H9 (cell line): ENCODE data around the gene CX3CR1. TPM values are rescaled to one million over a fixed set of nuclear protein-coding genes. Genes with fewer than 3 reads are reported as not detected.

Experiments used
- DNase-seq: peaks from one replicate; pipeline ENCODE4 v3.0.0-alpha.2; 2017
- H2AFZ ChIP-seq: one replicate; pipeline ENCODE4 v1.6.1; 2013; ENCODE audit warnings: mild to moderate bottlenecking, low read length, control low read depth, moderate library complexity
- H2AK5ac ChIP-seq: 2 replicates; pipeline ENCODE4 v1.6.1; 2013; ENCODE audit warnings: low read length, control low read depth, mixed read lengths; ENCODE audit not compliant: insufficient read length
- H2BK120ac ChIP-seq: one replicate; pipeline ENCODE4 v1.6.1; 2013; ENCODE audit warnings: low read depth, mild to moderate bottlenecking, low read length, control low read depth, inconsistent platforms; ENCODE audit not compliant: poor library complexity, severe bottlenecking
- H2BK12ac ChIP-seq: 2 replicates; pipeline ENCODE4 v1.6.1; 2013; ENCODE audit warnings: low read length, control low read depth, mixed read lengths, low read depth; ENCODE audit not compliant: insufficient read length
- H2BK15ac ChIP-seq: 2 replicates; pipeline ENCODE4 v1.6.1; 2013; ENCODE audit warnings: low read depth, low read length, control low read depth
- H2BK20ac ChIP-seq: one replicate; pipeline ENCODE4 v1.6.1; 2013; ENCODE audit warnings: low read depth, mild to moderate bottlenecking, low read length, control low read depth, inconsistent platforms; ENCODE audit not compliant: poor library complexity, severe bottlenecking
- H2BK5ac ChIP-seq: 2 replicates; pipeline ENCODE4 v1.6.1; 2013; ENCODE audit warnings: low read length, control low read depth, mixed read lengths; ENCODE audit not compliant: insufficient read length
- H3K14ac ChIP-seq: 2 replicates; pipeline ENCODE4 v1.6.1; 2013; ENCODE audit warnings: low read length, control low read depth; ENCODE audit not compliant: insufficient read depth
- H3K18ac ChIP-seq: 2 replicates; pipeline ENCODE4 v1.6.1; 2013; ENCODE audit warnings: low read depth, mild to moderate bottlenecking, mixed read lengths, low read length, control low read depth; ENCODE audit not compliant: insufficient read length
- H3K23ac ChIP-seq: 2 replicates; pipeline ENCODE4 v1.6.1; 2013; ENCODE audit warnings: low read length, control low read depth, mixed read lengths, low read depth; ENCODE audit not compliant: insufficient read length
- H3K23me2 ChIP-seq: 2 replicates; pipeline ENCODE4 v1.6.1; 2013; ENCODE audit warnings: low read depth, mild to moderate bottlenecking, mixed read lengths, low read length, control low read depth; ENCODE audit not compliant: insufficient read length, poor library complexity, severe bottlenecking
- H3K27ac ChIP-seq: 2 replicates; pipeline ENCODE4 v1.5.1; 2013; ENCODE audit warnings: low read length, control low read depth, mixed read lengths, low read depth; ENCODE audit not compliant: insufficient read length
- H3K27me3 ChIP-seq: 2 replicates; pipeline ENCODE4 v1.6.1; 2013; ENCODE audit warnings: low read length, control low read depth, inconsistent platforms; ENCODE audit not compliant: insufficient read depth
- H3K4ac ChIP-seq: 2 replicates; pipeline ENCODE4 v1.6.1; 2013; ENCODE audit warnings: low read depth, mild to moderate bottlenecking, control low read depth, inconsistent platforms, low read length, moderate library complexity
- H3K4me1 ChIP-seq: 2 replicates; pipeline ENCODE4 v1.6.1; 2013; ENCODE audit warnings: low read length, control low read depth, inconsistent platforms; ENCODE audit not compliant: insufficient read depth
- H3K4me2 ChIP-seq: 2 replicates; pipeline ENCODE4 v1.6.1; 2013; ENCODE audit warnings: low read length, control low read depth, mixed read lengths; ENCODE audit not compliant: insufficient read length, insufficient read depth
- H3K56ac ChIP-seq: 2 replicates; pipeline ENCODE4 v1.6.1; 2013; ENCODE audit warnings: low read depth, mild to moderate bottlenecking, mixed read lengths, low read length, control low read depth; ENCODE audit not compliant: insufficient read length
- H3K79me1 ChIP-seq: 2 replicates; pipeline ENCODE4 v1.6.1; 2013; ENCODE audit warnings: low read depth, mild to moderate bottlenecking, moderate library complexity, low read length, control low read depth, inconsistent platforms; ENCODE audit not compliant: insufficient read depth, poor library complexity, severe bottlenecking
- H3K79me2 ChIP-seq: 2 replicates; pipeline ENCODE4 v1.6.1; 2013; ENCODE audit warnings: low read length, control low read depth, inconsistent platforms; ENCODE audit not compliant: insufficient read depth
- H3K9ac ChIP-seq: 2 replicates; pipeline ENCODE4 v1.6.1; 2013; ENCODE audit warnings: low read length, control low read depth, mixed read lengths; ENCODE audit not compliant: insufficient read length; ENCODE audit errors: extremely low read depth
- H3K9me3 ChIP-seq: one replicate; pipeline ENCODE4 v1.6.1; 2013; ENCODE audit warnings: low read depth, low read length, inconsistent platforms; ENCODE audit not compliant: control insufficient read depth
- H3T11ph ChIP-seq: one replicate; pipeline ENCODE4 v1.6.1; 2013; ENCODE audit warnings: mild to moderate bottlenecking, low read length, control low read depth, inconsistent platforms
- H4K20me1 ChIP-seq: one replicate; pipeline ENCODE4 v1.6.1; 2013; ENCODE audit not compliant: control insufficient read depth, insufficient read length, insufficient read depth
- H4K5ac ChIP-seq: 2 replicates; pipeline ENCODE4 v1.6.1; 2013; ENCODE audit warnings: low read depth, mild to moderate bottlenecking, mixed read lengths, low read length, control low read depth; ENCODE audit not compliant: insufficient read length
- H4K8ac ChIP-seq: replicated peaks from 2 replicates; pipeline ENCODE4 v1.6.1; 2013; ENCODE audit warnings: low read length, control low read depth, mixed read lengths, low read depth; ENCODE audit not compliant: insufficient read length
- H4K91ac ChIP-seq: 2 replicates; pipeline ENCODE4 v1.6.1; 2013; ENCODE audit warnings: low read depth, mild to moderate bottlenecking, moderate library complexity, mixed read lengths, low read length, control low read depth; ENCODE audit not compliant: insufficient read length
- H3K27ac Mint-ChIP-seq, 3 experiments: 2 replicates in 2 of 3; 3 replicates in 1 of 3; pipeline ENCODE4 v1.8.0; 2020 to 2021; ENCODE audit warnings: mixed read lengths in 3 of 3, mild to moderate bottlenecking in 1 of 3, moderate library complexity in 1 of 3
- H3K27me3 Mint-ChIP-seq: 2 replicates; pipeline ENCODE4 v1.8.0; 2021; ENCODE audit warnings: low read depth, mild to moderate bottlenecking, moderate library complexity, mixed read lengths
- H3K36me3 Mint-ChIP-seq, 3 experiments: 2 replicates in 2 of 3; 3 replicates in 1 of 3; pipeline ENCODE4 v1.8.0; 2020 to 2021; ENCODE audit warnings: low read depth in 3 of 3, mixed read lengths in 3 of 3; ENCODE audit not compliant: insufficient read depth in 1 of 3
- H3K4me1 Mint-ChIP-seq, 2 experiments: 2 replicates each; pipeline ENCODE4 v1.8.0; 2020; ENCODE audit warnings: mixed read lengths in 2 of 2
- H3K4me3 Mint-ChIP-seq, 2 experiments: 2 replicates in 1 of 2; 3 replicates in 1 of 2; pipeline ENCODE4 v1.8.0; 2020 to 2021; ENCODE audit warnings: mild to moderate bottlenecking in 2 of 2, mixed read lengths in 2 of 2, moderate library complexity in 1 of 2
- H3K9me3 Mint-ChIP-seq, 2 experiments: 2 replicates in 1 of 2; 3 replicates in 1 of 2; pipeline ENCODE4 v1.8.0; 2020; ENCODE audit warnings: mild to moderate bottlenecking in 2 of 2, mixed read lengths in 2 of 2, moderate library complexity in 1 of 2
- CTCF ChIP-seq: fragments of 200-600 bp; sonication (generic); conservative IDR thresholded peaks from 3 replicates; pipeline ENCODE4 v1.8.0; 2021; ENCODE audit warnings: antibody characterized with exemption, mild to moderate bottlenecking
- WGBS: extraction: QIAGEN DNeasy Blood & Tissue Kit; methylation state at CpG from one replicate; pipeline ENCODE4 v1.1.7; 2013; ENCODE audit warnings: missing lambda C conversion rate, low lambda C conversion rate, mixed read lengths; ENCODE audit not compliant: insufficient read length; ENCODE audit errors: extremely low coverage; 5-methylcytosine and 5-hydroxymethylcytosine counted together
- total RNA-seq: library from RNA; stranded (reverse); gene quantifications from 2 replicates; pipeline ENCODE4 v1.2.1, GENCODE V29; 2021

The CX3CR1 gene
- total RNA-seq, 1 experiment from 2014 or later = not detected

GRCh38 chr3:39318301-39318700 is 38.5 kb upstream of the CX3CR1 start:
- Histone ChIP-seq H3K9me3 (no peaks in the 10 kb centered on the region), H4K8ac (no peak overlapping the region), H3K18ac (no peak overlapping the region), H2BK5ac (no peak overlapping the region), H3K23me2 (no peaks in the 10 kb centered on the region), H3K27me3 (no peaks in the 10 kb centered on the region), H2BK12ac (no peak overlapping the region), H4K20me1 (no peaks in the 10 kb centered on the region), H3K27ac (no peak overlapping the region), H3K4me2 (no peak overlapping the region), H3T11ph (no peak overlapping the region), H3K4ac (no peak overlapping the region), H3K23ac (no peak overlapping the region), H3K4me1 (no peaks in the 10 kb centered on the region; the same call in 1 of the 2 replicates), H2AK5ac (no peak overlapping the region), H3K79me2 (no peaks in the 10 kb centered on the region), H3K14ac (no peak overlapping the region), H2BK20ac (no peak overlapping the region), H2BK120ac (no peak overlapping the region), H4K91ac (no peak overlapping the region), H2BK15ac (no peak overlapping the region), H2AFZ (no peak overlapping the region), H4K5ac (no peak overlapping the region), H3K56ac (no peak overlapping the region), H3K79me1 (no peaks in the 10 kb centered on the region), H3K9ac (no peak overlapping the region)
- H3K27me3 Mint-ChIP-seq = no peaks in the 10 kb centered on the region
- peaks cover 3 to 11% (median 7%) of the 10 kb centered on the region in 3 experiments for H3K36me3 Mint-ChIP-seq
- no peak for DNase-seq
- no peak overlapping the region for H3K4me3 Mint-ChIP-seq
- no CpG with 5 or more reads among the region's 1 CpG for WGBS
- peaks cover 12 to 15% of the 10 kb centered on the region in 2 experiments for H3K4me1 Mint-ChIP-seq
- no peak overlapping the region for H3K27ac Mint-ChIP-seq
- peaks cover 18 to 26% of the 10 kb centered on the region in 2 experiments for H3K9me3 Mint-ChIP-seq
- no peak for TF ChIP-seq CTCF
